HG03354 (cell line): ENCODE measurements around the gene EFNB2.

ENCODE experiments used
- ATAC-seq: cut with Tn5 transposase; IDR thresholded peaks from one replicate; pipeline ENCODE4 v1.9.1; 2021; ENCODE audit warnings: mild to moderate bottlenecking; ENCODE audit not compliant: unreplicated experiment, poor library complexity, severe bottlenecking

Gene EFNB2

GRCh38 chr13:106535552-106536243 is at the start of gene EFNB2:
Gene EFNB2, minus strand, starts transcription at chr13:106535662. Its CDS starts 698 bp downstream, at chr13:106534964.
- peak; percentile 92 for ATAC-seq

GRCh38 chr13:106581225-106581624 is 45.8 kb upstream of the EFNB2 start:
- no peak for ATAC-seq

- no peak for ATAC-seq
Observed at GRCh38 chr13:106575896-106576295, 40.4 kb upstream of the EFNB2 start.

GRCh38 chr13:106573868-106574267 is 38.4 kb upstream of the EFNB2 start:
- ATAC-seq, result no peak

GRCh38 chr13:106573284-106573846 is 37.9 kb upstream of the EFNB2 start:
- ATAC-seq, result no peak

- ATAC-seq, result no peak
Observed at GRCh38 chr13:106570299-106570852, 34.9 kb upstream of the EFNB2 start.

GRCh38 chr13:106569233-106570095 is 34.0 kb upstream of the EFNB2 start:
- ATAC-seq, result no peak

GRCh38 chr13:106568299-106569003 is 33.0 kb upstream of the EFNB2 start:
- peak; percentile 37 for ATAC-seq

GRCh38 chr13:106567474-106568298 is 32.2 kb upstream of the EFNB2 start, which contains the start of gene ARGLU1:
Gene ARGLU1, minus strand, starts transcription at chr13:106568137. Its CDS starts 218 bp downstream, at chr13:106567919.
- peak; percentile 83 for ATAC-seq

- ATAC-seq, result peak; percentile 57
Observed at GRCh38 chr13:106566641-106567473, 31.4 kb upstream of the EFNB2 start.

GRCh38 chr13:106565127-106565775 is 29.8 kb upstream of the EFNB2 start:
- no peak for ATAC-seq

- ATAC-seq, result no peak
Observed at GRCh38 chr13:106562301-106562700, 26.8 kb upstream of the EFNB2 start.

- ATAC-seq, result peak; percentile 81
Observed at GRCh38 chr13:106561551-106562170, 26.2 kb upstream of the EFNB2 start.

- no peak for ATAC-seq
Observed at GRCh38 chr13:106560821-106561220, 25.4 kb upstream of the EFNB2 start.

GRCh38 chr13:106558527-106558926 is 23.1 kb upstream of the EFNB2 start:
- ATAC-seq, result no peak

GRCh38 chr13:106555631-106556328 is 20.3 kb upstream of the EFNB2 start:
- no peak for ATAC-seq
